Tibial nerve (tissue), 4 donors: ENCODE results near the gene STAMBP.

Experiments used
- CTCF ChIP-seq, 5 experiments: fragments of 200-600 bp in 3 of 5; fragments of 450-650 bp in 2 of 5; sonication (generic) in 3 of 5; IDR thresholded peaks; one replicate each; pipeline ENCODE4 v1.5.1; 2016 to 2019; ENCODE audit warnings: antibody characterized with exemption in 5 of 5, mild to moderate bottlenecking in 3 of 5, moderate library complexity in 2 of 5
- EP300 ChIP-seq, 2 donors: sonication (generic); formaldehyde crosslinking; IDR thresholded peaks; one replicate each; pipeline ENCODE4 v1.6.1; 2017; ENCODE audit warnings: antibody characterized with exemption in 2 of 2, mild to moderate bottlenecking in 1 of 2
- POLR2A ChIP-seq, 2 donors: fragments of 450-650 bp; IDR thresholded peaks; one replicate each; pipeline ENCODE4 v1.6.1; 2017; ENCODE audit warnings: antibody characterized with exemption in 2 of 2, mild to moderate bottlenecking in 2 of 2, moderate library complexity in 2 of 2

GRCh38 chr2:73825408-73825807 lies 3.4 kb upstream of the STAMBP start:
- TF ChIP-seq CTCF (IDR thresholded peaks at IDR 0.05), result no peak
- no peak for TF ChIP-seq POLR2A (IDR thresholded peaks at IDR 0.05)
- TF ChIP-seq EP300 (IDR thresholded peaks at IDR 0.05), result no peak
